Fibroblast of the aortic adventitia (primary cell): ENCODE data around the gene RIMOC1. TPM values are rescaled to one million over a fixed set of nuclear protein-coding genes. Genes with fewer than 3 reads are reported as not detected.

ENCODE experiments used
- DNase-seq: peaks from one replicate; pipeline ENCODE4 v3.0.0-alpha.2; 2010; ENCODE audit warnings: low read depth
- H3K4me3 ChIP-seq: 2 replicates; pipeline ENCODE4 v1.5.1; 2011; ENCODE audit warnings: low read depth, mild to moderate bottlenecking, control low read depth, low read length, moderate library complexity
- CTCF ChIP-seq: IDR thresholded peaks from 2 replicates; pipeline ENCODE4 v1.5.1; 2011; ENCODE audit warnings: mild to moderate bottlenecking, low read length, control low read depth, inconsistent platforms; ENCODE audit not compliant: insufficient read depth
- total RNA-seq: library from RNA; depleted of rRNA; stranded (reverse); fragments of >200 nt; gene quantifications from 2 replicates; pipeline ENCODE4 v1.2.3, GENCODE V29; 2012; ENCODE audit warnings: low replicate concordance

RIMOC1 gene
- 30.9 and 40.9 TPM in 2 replicates for total RNA-seq

- no peak for TF ChIP-seq CTCF
- DNase-seq, result peak; percentile 100
Measured at GRCh38 chr5:41903892-41904799, at the start of gene RIMOC1. TSS of gene RIMOC1 (plus strand) at chr5:41904344. CDS start at chr5:41904368, 24 bp downstream.

DNA sequence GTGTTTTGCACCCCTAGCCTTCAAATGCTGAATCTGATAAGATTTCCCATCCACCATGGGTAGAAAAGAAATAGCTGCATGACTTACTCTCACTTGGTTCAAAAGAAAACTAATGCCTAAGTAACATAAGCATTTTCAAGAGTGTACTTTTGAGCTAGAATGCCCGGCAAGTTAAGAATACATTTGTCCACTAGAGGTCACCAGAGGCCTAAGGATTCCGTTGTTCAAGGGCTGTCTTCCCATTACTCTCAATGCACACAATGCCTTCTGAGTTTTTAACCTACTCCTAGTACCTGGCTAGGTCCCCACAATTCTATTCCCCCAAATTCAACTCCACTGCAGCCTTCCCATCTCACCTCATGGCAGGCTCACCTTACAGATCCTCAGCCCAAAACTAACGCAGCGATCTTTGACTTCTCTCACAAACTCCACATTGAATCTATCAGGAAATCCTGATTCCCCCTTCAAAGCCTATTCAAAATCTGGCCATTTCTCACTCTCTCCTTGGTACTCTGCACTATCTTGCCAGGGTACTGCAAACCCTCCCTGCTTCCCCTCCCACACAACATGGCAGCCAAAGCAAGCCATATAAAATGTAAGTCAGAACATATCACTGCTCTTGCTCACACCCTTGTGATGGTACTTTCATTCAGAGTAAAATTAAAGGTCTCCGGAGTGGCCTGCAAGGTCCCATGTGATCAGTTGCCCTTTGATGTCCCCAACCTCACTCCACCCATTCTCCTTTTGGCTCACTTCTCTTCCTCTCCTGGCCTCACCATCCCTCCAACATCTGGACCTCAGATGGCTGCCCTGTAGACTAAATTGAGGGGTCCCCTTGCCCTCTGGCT is 47.3 kb upstream of the RIMOC1 start:
- peak; percentile 86 for DNase-seq
- H3K4me3 ChIP-seq, result no peak overlapping the region
- TF ChIP-seq CTCF, result peak; percentile 71

More at GRCh38 chr5:41903892-41904799, at the start of gene RIMOC1:
- peak within 1 kb of the TSS; percentile 86 for H3K4me3 ChIP-seq

GRCh38 chr5:41857989-41858388 is 46.2 kb upstream of the RIMOC1 start:
- DNase-seq, result no peak
- no peak for TF ChIP-seq CTCF
- H3K4me3 ChIP-seq, result no peak overlapping the region

DNA sequence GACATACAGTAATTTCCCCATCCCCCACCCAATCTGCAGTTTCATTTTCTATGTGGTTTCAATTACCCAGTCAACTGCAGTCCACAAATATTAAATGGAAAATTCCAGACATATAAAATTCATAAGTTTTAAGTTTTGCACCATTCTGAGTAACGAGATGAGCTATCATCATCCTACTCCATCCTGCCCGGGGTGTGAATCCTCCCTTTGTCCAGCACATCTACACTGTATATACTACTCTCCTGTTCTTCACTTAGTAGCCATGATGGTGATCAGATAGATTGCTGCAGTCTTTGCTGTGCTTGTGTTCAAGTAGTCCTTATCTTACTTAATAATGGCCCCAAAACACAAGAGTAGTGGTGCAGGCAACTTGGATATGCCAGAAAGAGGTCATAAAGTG is 45.3 kb upstream of the RIMOC1 start:
- no peak for TF ChIP-seq CTCF
- no peak for DNase-seq
- H3K4me3 ChIP-seq, result no peak overlapping the region

DNA sequence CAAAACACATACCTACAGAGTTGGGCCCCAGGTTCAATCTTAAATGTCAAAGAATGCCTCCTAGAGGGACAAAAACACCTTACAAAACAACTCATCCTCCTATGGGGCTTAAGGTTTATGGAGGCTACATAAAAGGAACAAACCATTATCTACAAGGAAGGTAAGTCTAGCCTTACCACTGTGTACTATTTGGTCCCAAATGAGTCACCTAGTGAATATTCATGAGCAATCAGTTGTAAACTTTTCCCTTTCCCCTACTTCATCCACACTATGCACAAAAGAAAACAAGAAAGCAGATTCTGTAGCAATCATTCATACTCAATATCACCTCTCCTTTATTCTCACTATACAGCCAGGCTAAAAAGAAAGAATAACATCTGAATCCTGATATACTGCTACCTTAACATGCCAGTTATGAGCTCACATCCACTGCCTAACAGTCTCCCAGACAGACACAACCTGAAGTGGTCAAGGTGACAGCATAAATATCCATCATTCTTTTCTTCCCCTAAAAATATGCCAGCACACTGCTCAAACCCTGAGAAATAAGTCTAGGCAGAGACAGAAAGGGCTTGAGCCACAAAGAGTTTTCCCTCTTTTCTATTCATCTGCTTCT is 40.2 kb upstream of the RIMOC1 start:
- no peak for TF ChIP-seq CTCF
- peak; percentile 25 for DNase-seq

GRCh38 chr5:41869151-41869723 is 34.9 kb upstream of the RIMOC1 start:
- DNase-seq, result peak; percentile 52
- no peak for TF ChIP-seq CTCF
- H3K4me3 ChIP-seq, result peak overlapping the region; percentile 80

More for the DNA sequence above, 40.2 kb upstream of the RIMOC1 start:
- H3K4me3 ChIP-seq, result no peak overlapping the region
